ENCODE data around the gene SLC12A3. TPM values are rescaled to one million over a fixed set of nuclear protein-coding genes. Genes with fewer than 3 reads are reported as not detected.

Gene SLC12A3
- total RNA-seq, 3 donors from 2014 or later (not counting 1 experiment from before 2014, with no cell fraction given), result not detected

- DNase-seq, result no peak
- H3K27ac Mint-ChIP-seq, result no peak overlapping the region
- H3K36me3 Mint-ChIP-seq, result no peaks in the 10 kb centered on the region
- no peaks in the 10 kb centered on the region for H3K27me3 Mint-ChIP-seq (ENCODE audit: low read depth in 2 of 2)
- Histone ChIP-seq H3K27ac (ENCODE audit: low read length) (no peak overlapping the region), H3K27me3 (ENCODE audit: control insufficient read depth, insufficient read depth, low read length) (no peaks in the 10 kb centered on the region), H3K9me3 (ENCODE audit: control insufficient read depth, insufficient read depth, low read length) (no peaks in the 10 kb centered on the region), H3K4me1 (ENCODE audit: control insufficient read depth, insufficient read depth, low read length) (no peaks in the 10 kb centered on the region), H3K4me3 (ENCODE audit: low read length) (no peak overlapping the region), H3K36me3 (ENCODE audit: control insufficient read depth, insufficient read depth, low read length) (no peaks in the 10 kb centered on the region)
- no peaks in the 10 kb centered on the region for H3K9me3 Mint-ChIP-seq
- WGBS (ENCODE audit: insufficient coverage), result 98% methylated on average over 11 of the region's 13 CpGs
- intact Hi-C loops (cut with micrococcal nuclease), result no loop called here
- no peak overlapping the region for H3K4me3 Mint-ChIP-seq
- no peaks in the 10 kb centered on the region for H3K4me1 Mint-ChIP-seq
- no peak for ATAC-seq
- no peak for TF ChIP-seq CTCF (IDR thresholded peaks at IDR 0.05)
Measured at GRCh38 chr16:56877486-56878182, 12.6 kb downstream of the SLC12A3 start.

- Mint-ChIP-seq H3K27ac (no peak overlapping the region), H3K9me3 (no peaks in the 10 kb centered on the region), H3K4me1 (no peaks in the 10 kb centered on the region), H3K36me3 (no peaks in the 10 kb centered on the region), H3K4me3 (no peak overlapping the region), H3K27me3 (ENCODE audit: low read depth in 2 of 2) (no peaks in the 10 kb centered on the region)
- TF ChIP-seq CTCF (IDR thresholded peaks at IDR 0.05), result no peak
- Histone ChIP-seq H3K36me3 (ENCODE audit: control insufficient read depth, insufficient read depth, low read length) (no peaks in the 10 kb centered on the region), H3K4me1 (ENCODE audit: control insufficient read depth, insufficient read depth, low read length) (no peaks in the 10 kb centered on the region), H3K27ac (ENCODE audit: low read length) (no peak overlapping the region), H3K4me3 (ENCODE audit: low read length) (no peak overlapping the region), H3K9me3 (ENCODE audit: control insufficient read depth, insufficient read depth, low read length) (no peaks in the 10 kb centered on the region), H3K27me3 (ENCODE audit: control insufficient read depth, insufficient read depth, low read length) (no peaks in the 10 kb centered on the region)
- intact Hi-C loops (cut with micrococcal nuclease), result no loop called here
- DNase-seq (no peak), ATAC-seq (no peak)
- WGBS (ENCODE audit: insufficient coverage), result 90% methylated on average over 8 of the region's 8 CpGs
Measured at GRCh38 chr16:56878282-56878854, 13.4 kb downstream of the SLC12A3 start.

- Mint-ChIP-seq H3K27ac (no peak overlapping the region), H3K27me3 (ENCODE audit: low read depth in 2 of 2) (no peaks in the 10 kb centered on the region), H3K9me3 (no peaks in the 10 kb centered on the region), H3K36me3 (no peaks in the 10 kb centered on the region), H3K4me3 (no peak overlapping the region), H3K4me1 (no peaks in the 10 kb centered on the region)
- Histone ChIP-seq H3K27ac (ENCODE audit: low read length) (no peak overlapping the region), H3K4me1 (ENCODE audit: control insufficient read depth, insufficient read depth, low read length) (no peaks in the 10 kb centered on the region), H3K27me3 (ENCODE audit: control insufficient read depth, insufficient read depth, low read length) (no peaks in the 10 kb centered on the region), H3K36me3 (ENCODE audit: control insufficient read depth, insufficient read depth, low read length) (no peaks in the 10 kb centered on the region), H3K4me3 (ENCODE audit: low read length) (no peak overlapping the region), H3K9me3 (ENCODE audit: control insufficient read depth, insufficient read depth, low read length) (no peaks in the 10 kb centered on the region)
- no peak for ATAC-seq
- WGBS (ENCODE audit: insufficient coverage), result 93% methylated on average over 9 of the region's 9 CpGs
- intact Hi-C loops (cut with micrococcal nuclease), result no loop called here
- TF ChIP-seq CTCF (IDR thresholded peaks at IDR 0.05), result no peak
- no peak for DNase-seq
Measured at GRCh38 chr16:56879276-56879675, 14.3 kb downstream of the SLC12A3 start.

GRCh38 chr16:56880176-56880575 is 15.2 kb downstream of the SLC12A3 start:
- no peaks in the 10 kb centered on the region for H3K36me3 ChIP-seq (ENCODE audit: control insufficient read depth, insufficient read depth, low read length)
- intact Hi-C loops (cut with micrococcal nuclease), result no loop called here
- H3K4me1 Mint-ChIP-seq, result no peaks in the 10 kb centered on the region
- no peak for TF ChIP-seq CTCF (IDR thresholded peaks at IDR 0.05)
- no peak overlapping the region for H3K4me3 Mint-ChIP-seq
- no peaks in the 10 kb centered on the region for H3K27me3 Mint-ChIP-seq (ENCODE audit: low read depth in 2 of 2)
- H3K36me3 Mint-ChIP-seq, result no peaks in the 10 kb centered on the region
- DNase-seq (no peak), ATAC-seq (no peak)
- no peaks in the 10 kb centered on the region for H3K4me1 ChIP-seq (ENCODE audit: control insufficient read depth, insufficient read depth, low read length)
- no peak overlapping the region for H3K4me3 ChIP-seq (ENCODE audit: low read length)
- 91% methylated on average over 11 of the region's 12 CpGs for WGBS (ENCODE audit: insufficient coverage)
- H3K27ac ChIP-seq (ENCODE audit: low read length), result no peak overlapping the region
- no peaks in the 10 kb centered on the region for H3K9me3 Mint-ChIP-seq
- no peaks in the 10 kb centered on the region for H3K27me3 ChIP-seq (ENCODE audit: control insufficient read depth, insufficient read depth, low read length)
- no peak overlapping the region for H3K27ac Mint-ChIP-seq
- H3K9me3 ChIP-seq (ENCODE audit: control insufficient read depth, insufficient read depth, low read length), result no peaks in the 10 kb centered on the region

All from natural killer cell (primary cell).